Measurements from ENCODE around the gene GALNT16.

The GALNT16 gene

GRCh38 chr14:69375182-69375581 is 115.2 kb downstream of the GALNT16 start:
- no peak for TF ChIP-seq CSRNP3 (CRISPR knock-in tag; IDR thresholded peaks at IDR 0.05)
- TF ChIP-seq, protein P1, sequence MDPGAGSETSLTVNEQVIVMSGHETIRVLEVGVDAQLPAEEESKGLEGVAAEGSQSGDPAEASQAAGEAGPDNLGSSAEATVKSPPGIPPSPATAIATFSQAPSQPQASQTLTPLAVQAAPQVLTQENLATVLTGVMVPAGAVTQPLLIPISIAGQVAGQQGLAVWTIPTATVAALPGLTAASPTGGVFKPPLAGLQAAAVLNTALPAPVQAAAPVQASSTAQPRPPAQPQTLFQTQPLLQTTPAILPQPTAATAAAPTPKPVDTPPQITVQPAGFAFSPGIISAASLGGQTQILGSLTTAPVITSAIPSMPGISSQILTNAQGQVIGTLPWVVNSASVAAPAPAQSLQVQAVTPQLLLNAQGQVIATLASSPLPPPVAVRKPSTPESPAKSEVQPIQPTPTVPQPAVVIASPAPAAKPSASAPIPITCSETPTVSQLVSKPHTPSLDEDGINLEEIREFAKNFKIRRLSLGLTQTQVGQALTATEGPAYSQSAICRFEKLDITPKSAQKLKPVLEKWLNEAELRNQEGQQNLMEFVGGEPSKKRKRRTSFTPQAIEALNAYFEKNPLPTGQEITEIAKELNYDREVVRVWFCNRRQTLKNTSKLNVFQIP (CRISPR knock-in tag; IDR thresholded peaks at IDR 0.05; ENCODE audit: borderline replicate concordance, low read depth), result no peak
- no peak for TF ChIP-seq SNAI2 (CRISPR knock-in tag; IDR thresholded peaks at IDR 0.05)
- no peak for TF ChIP-seq TCF4 (CRISPR knock-in tag; IDR thresholded peaks at IDR 0.05; ENCODE audit: borderline replicate concordance)
- no peak for TF ChIP-seq ZFP30 (CRISPR knock-in tag; IDR thresholded peaks at IDR 0.05)
- no peak for TF ChIP-seq ISL1 (CRISPR knock-in tag; IDR thresholded peaks at IDR 0.05)
- TF ChIP-seq PPARA (CRISPR knock-in tag; IDR thresholded peaks at IDR 0.05; ENCODE audit: borderline replicate concordance), result no peak
- no peak for TF ChIP-seq ZNF565 (CRISPR knock-in tag; conservative IDR thresholded peaks at IDR 0.05; ENCODE audit: low read depth)
- TF ChIP-seq ZNF70 (CRISPR knock-in tag; IDR thresholded peaks at IDR 0.05), result no peak
- TF ChIP-seq PATZ1 (CRISPR knock-in tag; IDR thresholded peaks at IDR 0.05; ENCODE audit: borderline replicate concordance), result no peak
- no peak for TF ChIP-seq RARB (CRISPR knock-in tag; IDR thresholded peaks at IDR 0.05)
- no peak for TF ChIP-seq ZNF8 (CRISPR knock-in tag; IDR thresholded peaks at IDR 0.05)
- no peak for TF ChIP-seq TSHZ2 (CRISPR knock-in tag; IDR thresholded peaks at IDR 0.05)
- no peak for ATAC-seq

GRCh38 chr14:69375722-69376121 is 115.8 kb downstream of the GALNT16 start:
- TF ChIP-seq, protein P1 (CRISPR knock-in tag; IDR thresholded peaks at IDR 0.05; ENCODE audit: borderline replicate concordance, low read depth), result no peak
- TF ChIP-seq CREB5 (CRISPR knock-in tag; IDR thresholded peaks at IDR 0.05; ENCODE audit: low read depth) (no peak), CSRNP3 (CRISPR knock-in tag; IDR thresholded peaks at IDR 0.05) (no peak), TCF4 (CRISPR knock-in tag; IDR thresholded peaks at IDR 0.05; ENCODE audit: borderline replicate concordance) (no peak), RARB (CRISPR knock-in tag; IDR thresholded peaks at IDR 0.05) (no peak), SNAI2 (CRISPR knock-in tag; IDR thresholded peaks at IDR 0.05) (no peak), TOX (CRISPR knock-in tag; IDR thresholded peaks at IDR 0.05; ENCODE audit: borderline replicate concordance) (no peak), ESRRG (CRISPR knock-in tag; IDR thresholded peaks at IDR 0.05) (no peak), ZFP3 (CRISPR knock-in tag; IDR thresholded peaks at IDR 0.05) (no peak), OSR1 (CRISPR knock-in tag; IDR thresholded peaks at IDR 0.05) (no peak)
- ATAC-seq, result no peak

Measured in SK-N-SH treated with all-trans-retinoic acid at 6 μM for 48 hours (cell line).